Retina (tissue), 1 donor: ENCODE results near the gene PI16.
"Not testable (repeated sequence)": the region's sequence is repeated elsewhere in the genome, so short reads cannot be mapped to it uniquely, and the experiment has no call there.

Experiments
- DNase-seq: peaks from one replicate; pipeline ENCODE4 v3.0.0-alpha.2; 2016

Gene PI16

DNA sequence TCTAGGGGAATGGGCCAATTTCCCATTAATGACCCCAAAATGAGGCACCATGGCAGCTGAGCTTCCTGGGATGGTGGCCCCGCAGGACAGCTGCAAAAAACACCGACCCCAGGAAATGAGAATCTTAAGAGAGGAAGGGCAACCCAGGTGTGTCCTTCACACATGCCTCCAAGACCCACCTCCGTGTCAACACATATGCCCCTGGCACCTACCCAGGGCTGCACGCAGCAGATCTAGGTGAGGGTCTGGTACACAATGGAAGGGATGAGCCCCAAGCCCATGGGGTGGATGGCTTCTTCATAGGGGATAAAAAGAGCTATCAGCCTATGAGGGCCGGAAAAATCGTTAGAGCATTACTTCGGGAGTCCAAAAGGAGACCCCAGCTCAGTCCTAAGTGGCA, 22.0 kb downstream of the PI16 start:
- no peak for DNase-seq

DNA sequence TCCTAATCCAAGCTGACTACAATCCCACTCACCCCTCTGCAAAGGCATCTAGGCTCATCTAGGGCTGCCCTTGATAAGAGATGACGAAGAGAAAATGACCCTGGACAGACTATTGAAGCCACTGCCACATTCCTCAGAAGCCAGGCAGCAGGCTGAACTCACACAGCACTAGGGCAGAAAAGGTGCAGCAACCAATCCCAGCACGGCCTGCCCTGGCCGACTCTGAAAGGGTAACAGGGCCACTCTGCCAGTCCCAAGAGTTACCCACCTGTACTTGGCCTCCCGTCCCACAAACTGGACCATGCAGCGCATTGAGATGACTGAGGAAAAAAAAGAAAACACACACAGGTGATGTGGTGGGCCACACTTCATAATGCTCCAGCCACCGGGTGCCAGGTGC, 22.4 kb downstream of the PI16 start:
- DNase-seq, result no peak

DNA sequence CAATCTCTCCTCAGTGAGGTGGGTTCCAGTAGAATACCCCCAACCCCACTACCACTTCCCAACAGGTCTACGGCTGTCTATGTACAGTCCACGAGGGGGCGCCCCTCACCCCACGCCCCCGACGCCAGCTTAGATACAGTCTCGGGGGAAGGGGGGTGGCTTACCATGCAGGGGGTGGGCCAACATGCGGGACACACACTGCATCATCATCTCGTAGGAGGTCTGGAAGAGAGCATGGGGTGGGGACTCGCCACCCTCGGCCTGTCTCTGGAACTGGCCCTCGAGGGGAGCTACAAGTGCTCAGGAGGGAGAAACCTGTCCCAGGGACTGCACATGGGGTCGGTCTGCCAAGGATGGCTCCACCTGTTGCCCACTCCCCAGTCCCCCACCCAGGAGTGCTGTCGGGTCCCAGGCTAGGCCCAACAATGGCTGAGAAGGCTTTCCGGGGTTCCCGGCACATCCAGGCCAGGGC, 23.0 kb downstream of the PI16 start:
- DNase-seq, result no peak

DNA sequence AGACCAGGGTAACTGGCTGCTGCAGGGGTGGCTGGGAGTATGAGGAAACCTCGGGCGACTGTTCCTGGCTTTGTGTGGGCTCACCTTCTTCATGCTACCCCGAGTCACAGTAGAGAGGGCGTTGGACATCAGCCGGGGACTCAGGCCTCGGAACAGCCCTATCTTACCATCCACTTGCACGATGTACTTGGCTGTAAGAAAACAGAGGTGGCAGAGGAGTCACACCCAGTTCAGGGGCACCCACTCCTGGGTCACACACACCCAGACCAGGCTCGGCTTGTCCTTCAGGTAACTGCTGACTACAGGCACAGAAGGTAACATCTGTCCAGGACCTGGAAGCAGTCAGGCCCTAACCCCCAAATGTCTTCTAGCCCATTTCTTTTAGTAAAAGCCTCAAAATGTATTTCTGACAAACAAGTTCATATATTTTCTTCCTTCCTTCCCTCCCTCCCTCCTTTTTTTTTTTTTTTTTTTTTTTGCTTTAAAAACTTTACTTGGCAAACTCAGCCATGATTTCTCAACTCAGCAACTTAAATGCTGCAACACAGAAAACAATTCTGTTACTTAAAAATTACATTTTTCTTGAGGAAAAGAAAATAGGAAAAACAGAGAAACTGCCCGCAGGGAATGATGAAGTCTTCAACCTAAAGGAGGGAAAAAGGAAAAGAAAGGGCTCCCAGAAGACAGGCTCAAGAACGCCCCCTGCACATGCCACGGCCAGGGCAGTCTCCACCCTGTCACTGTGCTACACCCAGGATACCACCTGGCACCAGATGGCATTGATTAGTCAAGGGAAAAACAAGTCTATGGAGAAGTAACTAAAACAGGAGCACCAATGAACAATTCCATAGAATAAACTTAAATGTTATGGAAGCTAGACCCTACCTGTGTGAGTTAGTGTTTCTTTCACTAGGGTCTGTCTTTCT, 24.1 kb downstream of the PI16 start:
- DNase-seq, result no peak

DNA sequence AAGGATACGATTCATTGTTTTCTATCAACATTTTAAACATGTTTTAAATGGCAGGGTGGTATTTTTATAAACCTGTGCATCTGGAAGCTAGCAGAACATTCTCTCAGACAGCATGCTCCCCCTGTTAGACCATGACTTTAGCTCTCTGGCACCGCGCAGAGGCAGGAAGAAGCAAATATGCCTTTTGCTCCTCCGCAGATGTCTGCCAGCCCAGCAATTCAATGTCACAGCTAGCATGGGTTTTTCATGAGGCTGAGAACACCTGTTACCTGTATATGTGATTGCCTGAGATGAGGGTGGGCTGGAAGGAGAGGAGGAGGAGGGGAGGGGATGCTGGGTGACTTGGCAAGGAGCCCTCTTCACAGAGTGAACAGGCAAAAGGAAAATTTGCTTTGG, 24.8 kb downstream of the PI16 start:
- DNase-seq, result no peak

DNA sequence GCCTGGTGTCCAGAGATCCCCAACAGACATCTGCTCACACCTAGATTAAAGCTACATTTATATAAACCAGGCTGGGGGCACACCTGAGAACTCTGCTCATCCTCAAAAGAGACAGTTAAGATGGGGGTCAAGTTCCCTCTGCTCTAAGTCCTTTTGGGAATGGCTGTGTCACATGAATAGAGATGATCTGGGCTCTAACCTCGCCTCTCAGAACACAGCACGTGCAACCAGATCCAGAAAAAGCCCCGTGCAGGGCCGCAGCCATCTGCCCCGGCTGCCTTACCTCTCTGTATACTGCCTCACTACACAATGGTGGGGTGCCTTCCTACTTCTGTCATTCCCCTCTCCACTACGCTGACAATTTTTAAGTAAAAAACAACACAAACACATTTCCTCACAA, 25.6 kb downstream of the PI16 start:
- no peak for DNase-seq

DNA sequence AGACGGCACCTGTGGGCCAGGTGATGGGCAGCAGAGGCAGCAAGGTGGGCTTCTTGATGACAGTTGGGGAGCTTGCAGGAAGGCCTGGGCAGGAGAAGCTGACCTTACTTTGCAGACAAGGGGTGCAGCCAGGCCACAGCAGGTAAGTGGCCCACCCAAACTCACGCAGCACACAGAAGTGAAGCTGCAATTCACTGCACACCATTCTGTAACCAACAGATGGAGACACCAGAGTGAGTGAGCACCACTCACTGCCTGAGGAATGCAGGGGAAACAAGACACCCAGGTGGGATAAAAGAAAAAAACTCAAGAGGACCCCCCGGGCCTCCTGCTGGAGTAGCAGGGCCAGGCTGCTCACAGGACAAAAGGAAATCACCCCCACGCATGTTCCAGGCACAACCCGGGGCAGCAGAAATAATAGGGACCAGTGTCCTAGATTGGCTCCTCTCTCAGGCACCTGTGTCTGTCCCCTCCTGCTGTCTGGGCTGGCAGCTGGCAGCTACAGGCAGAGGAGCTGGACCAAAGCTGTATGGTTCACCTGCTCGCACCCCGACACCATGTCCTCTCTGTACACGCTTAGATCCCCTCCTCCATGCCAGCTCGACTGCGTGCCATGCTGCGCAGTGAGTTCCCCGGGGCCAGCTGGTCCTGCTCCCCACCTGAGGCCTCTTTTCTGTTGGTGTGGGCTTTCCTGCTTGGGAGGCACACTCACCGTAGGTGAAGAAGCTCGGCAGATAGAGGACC, 26.5 kb downstream of the PI16 start:
- DNase-seq, result no peak

DNA sequence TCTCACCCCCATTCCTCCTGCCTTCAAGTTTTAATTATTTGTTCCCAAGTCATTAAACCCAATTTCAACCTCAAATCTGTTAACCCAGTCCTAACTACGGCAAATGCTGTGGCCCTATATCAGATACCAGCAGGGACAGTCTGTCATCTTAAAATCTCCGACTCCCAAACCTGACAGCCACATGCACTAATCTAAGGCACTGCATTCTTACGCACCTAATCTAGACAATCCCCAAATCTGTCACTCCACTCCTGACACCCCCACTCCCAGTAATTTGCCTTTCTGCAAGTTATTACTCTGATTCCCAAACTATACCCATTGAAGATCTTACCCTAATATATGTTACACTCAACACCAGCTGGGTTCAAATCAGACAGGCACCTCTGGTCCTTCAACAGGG, 29.0 kb downstream of the PI16 start:
- DNase-seq, result no peak

DNA sequence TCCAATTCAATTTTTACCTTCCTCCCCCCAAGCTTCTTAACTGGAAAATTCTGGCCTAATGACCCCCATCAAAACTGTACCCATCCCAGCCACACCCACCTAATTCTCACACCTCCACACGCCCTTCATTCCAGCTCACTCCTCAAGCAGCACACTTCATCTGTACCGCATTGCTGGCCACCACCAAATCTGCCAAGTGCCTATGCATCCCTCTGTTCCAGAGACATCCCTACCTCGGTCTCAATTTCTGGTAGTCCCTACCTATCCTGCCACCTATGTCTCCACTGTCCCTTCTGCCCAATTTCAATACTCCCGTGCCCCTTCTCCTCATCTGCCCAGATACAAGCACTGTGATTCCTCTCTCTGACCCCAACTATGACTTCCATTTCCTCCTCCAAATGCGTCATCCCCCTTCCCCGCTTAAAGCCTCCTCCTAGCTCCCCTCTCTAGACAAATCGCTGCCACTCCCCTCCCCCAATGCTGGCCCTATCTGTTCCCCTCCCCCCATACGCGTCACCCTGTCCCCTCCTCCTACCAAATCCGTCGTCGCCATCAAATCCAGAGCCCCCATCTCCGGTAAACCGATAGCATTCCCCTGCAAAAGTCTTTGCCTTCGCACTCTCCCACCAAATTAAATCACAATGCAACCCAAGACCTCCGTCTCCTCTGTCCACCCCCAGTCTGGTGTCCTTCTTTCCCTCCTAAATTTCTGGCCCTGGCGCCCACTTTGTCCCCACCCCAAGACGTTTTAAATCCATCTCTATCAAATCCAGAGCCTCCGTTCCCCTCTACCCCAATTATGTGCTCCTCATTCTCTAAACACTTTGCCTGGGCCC, 30.3 kb downstream of the PI16 start:
- peak; percentile 29 for DNase-seq

DNA sequence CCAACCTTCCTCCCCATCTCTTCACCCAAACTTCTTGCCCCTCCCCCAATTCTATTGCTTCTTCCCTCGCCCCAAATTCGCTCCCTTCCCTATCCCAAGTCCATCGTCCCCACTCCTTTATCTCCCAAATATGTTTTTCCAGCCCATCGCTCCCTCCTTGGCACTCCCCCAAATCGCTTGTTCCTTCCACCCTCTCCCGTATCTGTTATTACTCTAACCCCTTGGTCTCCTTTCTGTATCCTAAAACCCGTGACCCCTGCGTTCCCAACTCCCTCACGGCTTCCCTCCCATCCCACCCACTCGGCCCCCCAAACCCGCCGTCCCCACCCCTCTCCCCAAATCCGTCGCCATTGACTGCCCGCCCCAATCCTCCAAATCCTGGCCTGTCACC, 30.9 kb downstream of the PI16 start:
- no peak for DNase-seq

DNA sequence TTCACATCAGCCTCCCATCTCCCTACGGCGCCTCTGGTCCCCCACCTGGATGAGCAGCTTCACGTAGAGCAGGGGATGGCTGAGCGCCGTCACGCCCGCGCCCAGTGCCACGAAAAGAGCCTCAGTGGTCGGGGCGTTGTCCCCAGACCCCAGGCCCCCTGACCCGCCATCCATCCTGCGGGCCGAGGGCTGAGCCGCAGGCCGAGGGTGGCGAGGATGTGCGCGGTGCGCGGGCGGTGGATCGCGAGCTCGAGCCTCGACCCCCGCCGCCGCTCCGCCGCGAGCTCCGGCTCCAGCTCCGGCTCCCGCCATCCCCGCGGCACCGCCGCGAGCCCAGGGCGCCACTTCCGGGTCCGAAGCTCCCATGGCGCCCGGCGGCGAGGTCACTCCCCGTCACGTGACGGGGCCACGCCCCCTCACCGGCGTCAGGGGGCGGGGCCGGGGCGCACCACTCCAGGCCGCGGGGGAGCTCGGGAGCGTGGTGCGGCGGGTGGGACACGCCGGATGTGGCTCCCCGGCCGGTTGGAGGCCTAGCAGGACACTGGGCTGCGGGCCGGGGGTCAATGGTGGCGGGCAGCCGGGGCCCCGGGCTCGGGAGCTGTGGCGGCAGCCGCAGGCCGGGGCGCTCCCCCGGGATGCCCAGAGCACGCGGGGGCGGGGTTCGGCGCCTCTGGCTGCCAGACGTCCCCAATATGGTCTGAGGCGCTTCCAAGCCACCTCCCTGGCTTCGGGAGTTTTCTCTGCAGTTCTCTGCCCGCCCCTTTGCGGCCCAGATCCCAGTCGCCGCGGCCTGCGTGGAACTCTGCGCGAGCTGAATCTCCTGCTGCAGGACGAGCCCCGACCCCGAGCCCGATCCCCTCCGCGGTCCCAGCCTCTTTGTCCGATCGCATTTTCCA, 31.5 kb downstream of the PI16 start, which contains the start of gene MTCH1:
Gene MTCH1, minus strand, starts transcription at position 389 of the 896 bp plus-strand sequence. Its CDS starts 23 bp downstream, at position 366.
- DNase-seq, result peak; percentile 94

DNA sequence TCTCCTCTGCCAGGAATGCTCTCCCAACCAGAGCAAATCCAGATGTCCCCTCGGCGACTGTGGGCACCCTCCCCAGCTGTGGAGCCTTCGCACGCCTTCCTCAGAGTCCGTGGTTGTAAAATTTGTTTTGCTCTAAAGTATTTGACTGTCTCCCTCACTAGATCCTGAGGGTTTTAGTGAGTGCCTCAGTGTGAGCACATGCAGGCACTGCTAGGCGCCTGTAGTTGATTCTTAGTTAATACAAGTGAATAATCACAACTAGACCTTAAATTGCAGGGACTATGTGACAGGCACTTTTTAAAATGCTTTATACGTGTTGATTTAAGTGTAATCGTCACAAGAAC, 32.1 kb downstream of the PI16 start:
- no peak for DNase-seq

DNA sequence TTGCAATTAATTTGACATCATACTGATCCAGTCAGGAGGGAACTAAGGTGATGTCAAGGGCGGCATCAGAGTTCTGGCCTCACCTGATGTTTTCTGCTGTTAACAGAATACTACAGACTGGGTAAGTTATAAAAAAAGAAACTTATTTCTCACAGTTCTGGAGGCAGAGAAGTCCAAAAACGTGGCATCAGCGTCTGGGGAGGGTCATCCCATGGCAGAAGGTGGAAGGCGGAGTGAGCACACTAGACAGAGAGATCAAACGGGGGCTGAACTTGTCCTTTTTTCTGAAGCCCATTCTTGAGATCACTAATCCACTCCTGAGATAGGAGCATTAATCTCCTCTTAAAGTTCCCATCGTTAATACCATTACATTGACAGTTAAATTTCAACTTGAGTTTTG, 34.7 kb downstream of the PI16 start:
- DNase-seq, result no peak

DNA sequence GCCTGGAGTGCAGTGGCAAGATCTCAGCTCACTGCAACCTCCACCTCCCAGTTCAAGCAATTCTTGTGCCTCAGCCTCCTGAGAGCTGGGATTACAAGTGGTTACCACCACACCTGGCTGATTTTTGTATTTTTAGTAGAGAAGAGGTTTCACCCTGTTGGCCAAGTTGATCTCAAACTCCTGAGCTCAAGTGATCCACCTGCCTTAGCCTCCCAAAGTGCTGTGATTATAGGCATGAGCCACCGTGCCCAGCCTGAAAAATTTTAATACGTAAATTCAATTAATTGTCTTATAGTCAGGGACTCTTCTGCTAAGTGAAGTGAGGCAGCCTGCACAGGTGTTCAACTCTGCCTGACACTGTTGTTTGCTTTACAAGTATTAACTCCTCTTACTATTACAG, 35.9 kb downstream of the PI16 start:
- not testable (repeated sequence) for DNase-seq

DNA sequence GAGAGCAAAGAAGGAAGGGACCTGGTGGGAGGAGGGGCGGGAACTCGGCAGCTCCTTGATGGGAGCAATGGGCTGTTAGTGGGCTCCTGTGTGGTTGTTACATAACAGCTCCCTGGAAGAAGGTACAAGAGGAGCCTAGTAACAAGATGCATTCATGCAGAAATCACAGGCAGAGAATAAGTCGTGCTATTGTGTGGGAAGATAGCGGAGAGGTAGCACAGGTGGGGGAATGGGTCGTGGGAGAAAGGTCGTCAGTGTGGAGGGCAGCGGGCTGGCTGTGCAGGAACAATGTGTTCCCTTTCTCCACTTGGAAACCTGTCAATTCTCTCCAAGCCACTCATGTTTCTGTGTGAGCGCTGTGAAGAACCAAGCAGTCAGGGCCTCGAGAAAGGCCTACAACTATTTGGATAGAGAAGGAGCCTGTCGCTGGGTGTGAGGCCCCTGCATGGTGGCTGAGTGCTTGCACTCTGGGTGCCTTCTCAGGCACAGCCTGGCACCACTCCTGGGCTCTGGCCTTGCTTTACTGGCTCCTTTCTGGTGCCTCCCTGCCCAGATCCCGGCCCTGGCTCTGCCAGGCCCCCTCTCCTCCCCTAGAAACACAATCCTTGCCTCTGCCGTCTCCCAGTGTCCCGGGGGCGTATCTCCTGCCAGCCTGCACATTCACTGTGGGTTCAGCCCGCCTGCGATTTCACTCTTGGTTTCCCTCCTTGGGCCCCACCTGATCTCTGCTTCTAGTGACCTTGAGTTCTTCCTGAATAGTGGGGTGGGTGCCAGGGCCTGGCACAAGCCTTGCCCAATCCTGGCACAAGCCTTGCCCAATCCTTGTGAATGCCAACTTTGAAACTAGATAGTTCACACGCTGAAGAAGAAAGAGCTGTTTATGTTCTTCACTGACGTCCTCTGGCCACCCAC, 43.5 kb downstream of the PI16 start:
- DNase-seq, result peak; percentile 50

DNA sequence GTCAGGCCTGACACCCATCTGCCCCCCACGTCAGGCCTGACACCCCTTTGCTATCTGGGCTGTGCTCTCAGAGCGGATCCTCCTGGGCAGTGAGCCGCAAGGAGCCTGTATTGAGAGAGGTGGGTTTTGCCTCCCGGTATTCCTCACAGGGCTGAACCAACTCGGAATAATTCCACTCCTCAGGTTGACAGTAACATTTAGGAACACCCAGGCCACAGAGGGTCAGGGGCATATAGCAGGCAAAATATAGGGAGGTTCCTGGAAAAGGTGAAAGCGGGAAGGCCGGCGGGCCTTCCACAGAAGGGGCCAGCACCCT, 44.1 kb downstream of the PI16 start:
- DNase-seq, result peak; percentile 44

DNA sequence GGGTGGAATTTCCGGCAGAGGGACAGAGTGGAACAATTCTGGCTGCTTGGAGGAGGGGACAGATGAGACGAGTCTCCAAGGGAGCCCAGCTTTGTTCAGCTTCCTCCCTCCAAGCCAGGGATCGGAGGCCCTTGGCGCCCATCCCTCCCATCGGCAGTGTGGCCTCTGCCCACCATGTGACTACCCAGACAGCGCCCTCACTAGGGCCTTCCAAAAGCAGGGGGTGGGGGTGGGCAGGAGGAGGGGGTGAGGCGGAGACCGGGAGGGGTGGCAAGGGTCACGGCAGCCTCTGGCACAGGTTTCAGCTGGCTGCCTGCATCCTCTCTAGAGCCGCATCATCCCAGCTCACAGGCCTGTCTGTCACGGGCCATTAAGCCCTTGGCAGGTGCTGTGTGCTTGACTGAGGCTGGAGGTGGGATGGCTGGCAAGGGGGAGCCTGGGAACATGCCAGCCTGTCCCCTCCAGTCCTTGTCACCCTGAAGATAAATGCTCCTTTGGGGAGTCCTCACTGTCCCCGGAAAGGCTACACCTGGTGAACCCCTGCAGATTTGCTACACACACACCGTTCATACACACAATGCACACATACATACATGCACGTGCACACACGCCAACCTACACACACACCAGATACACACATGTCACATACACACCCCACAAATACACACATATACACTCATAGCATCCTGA, 44.7 kb downstream of the PI16 start:
- DNase-seq, result peak; percentile 38

DNA sequence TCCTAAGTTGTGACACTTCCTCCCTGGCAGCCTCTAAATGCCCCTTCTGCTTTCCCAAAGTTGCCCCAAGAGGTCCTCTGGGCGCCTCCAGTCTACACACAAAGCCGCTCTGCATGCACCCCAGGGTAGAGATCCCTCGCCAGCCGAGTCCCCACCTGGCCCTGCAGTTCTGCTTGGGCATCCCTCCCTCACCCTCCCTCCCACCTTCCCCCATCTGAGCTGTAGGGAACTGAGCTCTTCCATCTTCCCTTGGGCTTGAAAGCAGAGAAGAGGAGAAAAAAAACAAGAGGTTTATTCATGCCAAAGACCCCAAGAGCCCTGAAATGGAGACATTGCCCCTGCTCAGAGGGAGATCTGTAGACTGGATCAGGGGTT, 45.2 kb downstream of the PI16 start:
- DNase-seq, result no peak

DNA sequence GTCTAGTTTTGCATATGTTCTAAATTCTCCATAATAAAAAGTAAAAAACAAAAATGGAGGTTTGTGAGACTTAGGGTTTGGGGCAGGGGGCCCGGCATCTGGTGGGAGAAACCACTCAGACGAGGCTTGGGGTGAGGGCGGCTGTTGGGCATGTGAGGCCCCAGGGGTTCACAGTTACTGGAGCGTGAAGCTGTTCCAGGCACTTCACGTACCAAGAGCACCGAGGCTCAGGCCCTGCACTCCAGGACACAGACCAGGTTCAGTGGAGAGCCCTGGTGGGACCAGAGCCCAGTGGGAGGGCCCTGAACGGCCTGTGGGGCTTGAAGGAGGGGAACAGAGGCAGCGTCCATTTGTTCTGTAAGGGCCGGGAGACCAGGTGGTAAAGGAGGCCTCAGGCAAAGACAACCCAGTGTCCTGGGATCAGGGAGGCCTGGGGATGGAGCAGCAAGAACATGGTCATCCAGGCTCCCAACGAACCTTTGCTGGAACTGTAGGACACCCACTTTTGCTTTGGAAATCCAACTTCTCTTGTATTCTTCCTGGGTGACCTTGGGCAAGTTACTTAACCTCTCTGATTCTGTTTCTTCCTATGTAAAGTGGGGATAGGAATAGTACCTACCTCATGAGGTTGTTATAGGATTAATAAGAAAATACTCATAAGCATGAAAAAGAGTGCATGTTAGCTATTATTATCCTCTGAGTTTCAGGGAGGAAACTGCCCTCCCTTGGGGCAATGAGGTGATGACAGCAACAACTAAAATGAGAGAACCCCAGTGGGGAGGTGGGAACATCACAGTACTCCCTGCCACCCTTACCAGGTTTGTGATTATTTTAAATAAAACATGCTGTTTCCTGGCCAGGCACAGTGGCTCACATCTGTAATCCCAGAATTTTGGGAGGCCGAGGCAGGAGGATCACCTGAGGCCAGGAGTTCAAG, 49.8 kb downstream of the PI16 start:
- DNase-seq, result peak; percentile 81
